HUES48 (cell line): ENCODE results near the gene COL9A2.
A peak's percentile ranks its signal among the peaks of the same experiment; 100 is the strongest.

Experiments used
- H3K27ac ChIP-seq: one replicate; pipeline ENCODE4 v1.7.0; 2013; ENCODE audit warnings: low read depth, low read length, inconsistent platforms
- H3K27me3 ChIP-seq: 2 replicates; pipeline ENCODE4 v1.6.1; 2013; ENCODE audit warnings: mild to moderate bottlenecking, low read length; ENCODE audit not compliant: control insufficient read depth, insufficient read depth
- H3K36me3 ChIP-seq: 2 replicates; pipeline ENCODE4 v1.6.1; 2013; ENCODE audit warnings: low read length; ENCODE audit not compliant: control insufficient read depth, insufficient read depth
- H3K4me1 ChIP-seq: 2 replicates; pipeline ENCODE4 v1.6.1; 2013; ENCODE audit warnings: mild to moderate bottlenecking, low read length; ENCODE audit not compliant: control insufficient read depth, insufficient read depth
- H3K4me3 ChIP-seq: 2 replicates; pipeline ENCODE4 v1.5.1; 2013; ENCODE audit warnings: mild to moderate bottlenecking, low read depth, low read length
- H3K9ac ChIP-seq: 2 replicates; pipeline ENCODE4 v1.6.1; 2013; ENCODE audit warnings: mild to moderate bottlenecking, low read depth, low read length, moderate library complexity
- H3K9me3 ChIP-seq: 2 replicates; pipeline ENCODE4 v1.6.1; 2013; ENCODE audit warnings: low read length; ENCODE audit not compliant: control insufficient read depth, insufficient read depth

COL9A2 gene

GRCh38 chr1:40316595-40317393 is at the start of gene COL9A2:
TSS of gene COL9A2 (minus strand) at chr1:40317286. CDS start at chr1:40317197, 89 bp downstream.
- Histone ChIP-seq H3K36me3 (no peaks in the 10 kb centered on the region), H3K9me3 (no peaks in the 10 kb centered on the region), H3K4me3 (peak within 1 kb of the TSS; percentile 49), H3K9ac (no peak within 1 kb of the TSS), H3K27me3 (peaks cover 59% of the 10 kb centered on the region), H3K4me1 (peaks cover 20% of the 10 kb centered on the region), H3K27ac (no peak within 1 kb of the TSS)

- Histone ChIP-seq H3K27ac (no peak overlapping the region), H3K9ac (no peak overlapping the region), H3K36me3 (no peaks in the 10 kb centered on the region)
These were observed 46.6 kb upstream of the COL9A2 start for GRCh38 chr1:40363721-40364120.

GRCh38 chr1:40362699-40363098 is 45.6 kb upstream of the COL9A2 start:
- H3K4me1 ChIP-seq = 0 out of 2 replicates have a peak, but pooled peaks cover 5% of the 10 kb centered on the region
- H3K36me3 ChIP-seq = no peaks in the 10 kb centered on the region
- H3K27ac ChIP-seq = no peak overlapping the region
- no peak overlapping the region for H3K9ac ChIP-seq
- no peaks in the 10 kb centered on the region for H3K9me3 ChIP-seq
- no peak overlapping the region for H3K4me3 ChIP-seq
- H3K27me3 ChIP-seq = no peaks in the 10 kb centered on the region

More at GRCh38 chr1:40363721-40364120, 46.6 kb upstream of the COL9A2 start:
- no peak overlapping the region for H3K4me3 ChIP-seq
- H3K27me3 ChIP-seq = no peaks in the 10 kb centered on the region
- 0 out of 2 replicates have a peak, but pooled peaks cover 5% of the 10 kb centered on the region for H3K4me1 ChIP-seq
- no peaks in the 10 kb centered on the region for H3K9me3 ChIP-seq

- no peaks in the 10 kb centered on the region for H3K27me3 ChIP-seq
- H3K27ac ChIP-seq = no peak overlapping the region
- no peaks in the 10 kb centered on the region for H3K36me3 ChIP-seq
- H3K9ac ChIP-seq = no peak overlapping the region
- H3K4me3 ChIP-seq = no peak overlapping the region
- H3K9me3 ChIP-seq = peaks cover 4% of the 10 kb centered on the region; the same call in 1 of the 2 replicates
- 0 out of 2 replicates have a peak, but pooled peaks cover 5% of the 10 kb centered on the region for H3K4me1 ChIP-seq
These were observed 45.1 kb upstream of the COL9A2 start for GRCh38 chr1:40362199-40362598.

- no peak overlapping the region for H3K9ac ChIP-seq
- no peak overlapping the region for H3K27ac ChIP-seq
- no peaks in the 10 kb centered on the region for H3K36me3 ChIP-seq
- H3K27me3 ChIP-seq = no peaks in the 10 kb centered on the region
- H3K4me3 ChIP-seq = no peak overlapping the region
- peaks cover 4% of the 10 kb centered on the region; the same call in 1 of the 2 replicates for H3K9me3 ChIP-seq
- H3K4me1 ChIP-seq = 0 out of 2 replicates have a peak, but pooled peaks cover 5% of the 10 kb centered on the region
These were observed 44.6 kb upstream of the COL9A2 start for GRCh38 chr1:40361637-40362036.

GRCh38 chr1:40361201-40361600 is 44.1 kb upstream of the COL9A2 start:
- no peak overlapping the region for H3K27ac ChIP-seq
- no peak overlapping the region for H3K4me3 ChIP-seq
- no peak overlapping the region for H3K9ac ChIP-seq
- H3K9me3 ChIP-seq = peaks cover 4% of the 10 kb centered on the region; the same call in 1 of the 2 replicates
- H3K4me1 ChIP-seq = 0 out of 2 replicates have a peak, but pooled peaks cover 5% of the 10 kb centered on the region
- H3K36me3 ChIP-seq = no peaks in the 10 kb centered on the region
- no peaks in the 10 kb centered on the region for H3K27me3 ChIP-seq

GRCh38 chr1:40360631-40361030 is 43.5 kb upstream of the COL9A2 start:
- H3K4me1 ChIP-seq = 0 out of 2 replicates have a peak, but pooled peaks cover 5% of the 10 kb centered on the region
- H3K4me3 ChIP-seq = no peak overlapping the region
- no peak overlapping the region for H3K27ac ChIP-seq
- peaks cover 4% of the 10 kb centered on the region; the same call in 1 of the 2 replicates for H3K9me3 ChIP-seq
- H3K27me3 ChIP-seq = no peaks in the 10 kb centered on the region
- no peaks in the 10 kb centered on the region for H3K36me3 ChIP-seq
- no peak overlapping the region for H3K9ac ChIP-seq

- Histone ChIP-seq H3K36me3 (no peaks in the 10 kb centered on the region), H3K9me3 (peaks cover 4% of the 10 kb centered on the region; the same call in 1 of the 2 replicates), H3K4me3 (no peak overlapping the region), H3K9ac (no peak overlapping the region), H3K4me1 (0 out of 2 replicates have a peak, but pooled peaks cover 2% of the 10 kb centered on the region), H3K27me3 (no peaks in the 10 kb centered on the region), H3K27ac (no peak overlapping the region)
These were observed 40.5 kb upstream of the COL9A2 start for GRCh38 chr1:40357625-40358024.

- no peak overlapping the region for H3K4me3 ChIP-seq
- H3K27me3 ChIP-seq = no peaks in the 10 kb centered on the region
- H3K4me1 ChIP-seq = no peaks in the 10 kb centered on the region
- H3K27ac ChIP-seq = no peak overlapping the region
- H3K36me3 ChIP-seq = no peaks in the 10 kb centered on the region
- H3K9me3 ChIP-seq = peaks cover 4% of the 10 kb centered on the region; the same call in 1 of the 2 replicates
- H3K9ac ChIP-seq = no peak overlapping the region
These were observed 36.0 kb upstream of the COL9A2 start for GRCh38 chr1:40353082-40353481.

- no peak overlapping the region for H3K27ac ChIP-seq
- H3K36me3 ChIP-seq = no peaks in the 10 kb centered on the region
- H3K27me3 ChIP-seq = no peaks in the 10 kb centered on the region
- H3K4me3 ChIP-seq = no peak overlapping the region
- no peak overlapping the region for H3K9ac ChIP-seq
- H3K9me3 ChIP-seq = 0 out of 2 replicates have a peak, but pooled peaks cover under 1% of the 10 kb centered on the region
- no peaks in the 10 kb centered on the region for H3K4me1 ChIP-seq
These were observed 35.0 kb upstream of the COL9A2 start for GRCh38 chr1:40352126-40352525.

GRCh38 chr1:40351124-40351523 is 34.0 kb upstream of the COL9A2 start:
- H3K4me1 ChIP-seq = no peaks in the 10 kb centered on the region
- no peak overlapping the region for H3K4me3 ChIP-seq
- H3K36me3 ChIP-seq = no peaks in the 10 kb centered on the region
- no peak overlapping the region for H3K9ac ChIP-seq
- no peak overlapping the region for H3K27ac ChIP-seq
- no peaks in the 10 kb centered on the region for H3K27me3 ChIP-seq
- H3K9me3 ChIP-seq = no peaks in the 10 kb centered on the region
